CD4-positive, alpha-beta T cell treated with Interleukin-4 for 4 hours (primary cell): ENCODE measurements around the gene COL26A1.
"Not testable (repeated sequence)": the region's sequence is repeated elsewhere in the genome, so short reads cannot be mapped to it uniquely, and the experiment has no call there.

ENCODE experiments used
- DNase-seq: peaks from one replicate; pipeline ENCODE4 v3.0.0-alpha.2; 2020

Gene COL26A1

GRCh38 chr7:101362334-101363195, at the start of gene COL26A1:
COL26A1 (plus strand) TSS chr7:101362875; CDS start chr7:101363033, 158 bp downstream.
- no peak for DNase-seq

GRCh38 chr7:101315336-101315735, 47.3 kb upstream of the COL26A1 start:
- DNase-seq, result peak; percentile 42

DNA sequence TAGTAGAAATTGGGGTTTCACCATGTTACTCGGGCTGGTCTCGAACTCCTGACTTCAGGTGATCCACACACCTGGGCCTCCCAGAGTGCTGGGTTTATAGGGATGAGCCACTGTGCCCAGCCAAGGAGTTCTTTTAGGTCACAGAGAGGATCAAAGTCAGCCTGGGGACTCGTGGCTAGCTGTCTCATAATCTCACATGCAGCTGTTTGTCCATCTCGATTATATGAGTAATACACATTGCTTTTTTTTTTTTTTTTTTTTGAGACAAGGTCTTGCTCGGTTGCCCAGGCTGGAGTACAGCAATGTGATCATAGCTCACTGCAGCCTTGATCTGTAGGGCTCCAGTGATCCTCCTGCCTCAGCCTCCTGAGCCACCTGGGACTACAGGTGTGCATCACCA, 43.3 kb upstream of the COL26A1 start:
- DNase-seq, result no peak

DNA sequence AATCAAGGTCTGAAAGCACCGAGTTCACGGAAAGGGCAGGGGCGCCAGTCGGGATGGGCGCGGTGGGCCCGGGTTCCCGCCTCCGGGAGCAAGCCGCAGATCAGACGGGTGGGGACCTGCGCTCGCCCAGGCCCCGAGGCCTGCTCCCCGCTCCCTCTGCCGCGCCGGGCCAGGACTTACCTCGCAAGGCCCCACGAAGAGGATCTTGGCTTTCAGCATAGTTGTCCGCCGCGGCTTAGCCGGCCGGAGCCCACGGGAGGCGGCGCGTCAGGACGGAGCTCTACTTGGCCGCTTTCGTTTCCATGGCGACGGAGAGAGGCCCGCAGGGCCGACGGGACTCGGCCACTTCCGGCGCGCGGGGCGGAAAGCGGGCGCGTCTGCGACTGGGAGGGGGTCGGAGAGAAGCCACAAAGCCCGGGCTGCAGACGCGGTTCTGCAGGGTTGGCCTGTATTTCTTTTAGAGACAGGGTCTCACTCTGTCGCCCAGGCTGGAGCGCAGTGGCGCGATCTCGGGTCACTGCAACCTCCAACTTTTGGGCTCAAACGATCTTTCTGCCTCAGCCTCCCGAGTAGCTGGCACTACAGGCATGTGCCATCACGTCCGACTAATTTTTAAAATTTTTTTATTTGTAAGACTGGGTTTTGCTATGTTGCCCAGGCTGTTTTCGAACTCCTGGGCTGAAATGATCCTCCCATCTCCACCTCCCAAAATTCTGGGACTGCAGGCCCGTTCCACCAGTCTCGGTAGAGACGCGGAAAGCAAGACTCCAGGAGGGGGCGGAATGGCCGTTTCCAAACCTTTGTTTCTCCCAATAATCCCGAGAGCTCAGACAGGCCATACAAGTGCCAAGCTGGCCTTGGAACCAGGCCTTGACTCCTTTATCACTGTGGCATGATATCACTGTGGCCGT, 40.9 kb upstream of the COL26A1 start, which contains the start of gene IFT22:
IFT22 (minus strand) TSS at position 322 of the 911 bp plus-strand sequence; CDS start at position 219, 103 bp downstream.
- peak; percentile 86 for DNase-seq

- DNase-seq, result no peak
These were observed 34.5 kb upstream of the COL26A1 start for GRCh38 chr7:101328159-101328558.

- no peak for DNase-seq
These were observed 32.6 kb upstream of the COL26A1 start for GRCh38 chr7:101330011-101330484.

GRCh38 chr7:101332026-101332425, 30.6 kb upstream of the COL26A1 start:
- DNase-seq, result no peak

DNA sequence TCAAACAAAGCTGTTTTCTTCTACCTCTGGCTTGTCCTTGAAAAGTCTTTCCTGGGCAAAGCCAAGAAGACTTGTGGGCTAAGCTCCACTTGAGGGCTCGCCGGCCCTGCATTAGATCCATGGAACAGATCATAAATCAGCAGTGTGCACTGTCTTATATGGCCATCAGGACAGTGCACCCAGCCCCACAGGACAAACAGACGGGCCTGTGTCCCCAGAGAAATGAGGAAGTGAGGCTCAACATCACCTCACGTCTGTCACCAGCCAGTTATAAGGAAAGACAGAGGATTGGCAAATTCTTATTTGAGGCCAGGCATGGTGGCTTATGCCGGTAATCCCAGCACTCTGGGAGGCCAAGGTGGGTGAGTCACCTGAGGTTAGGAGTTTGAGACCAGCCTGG, 28.8 kb upstream of the COL26A1 start:
- no peak for DNase-seq

- DNase-seq, result no peak
These were observed 22.3 kb upstream of the COL26A1 start for GRCh38 chr7:101340379-101340778.

DNA sequence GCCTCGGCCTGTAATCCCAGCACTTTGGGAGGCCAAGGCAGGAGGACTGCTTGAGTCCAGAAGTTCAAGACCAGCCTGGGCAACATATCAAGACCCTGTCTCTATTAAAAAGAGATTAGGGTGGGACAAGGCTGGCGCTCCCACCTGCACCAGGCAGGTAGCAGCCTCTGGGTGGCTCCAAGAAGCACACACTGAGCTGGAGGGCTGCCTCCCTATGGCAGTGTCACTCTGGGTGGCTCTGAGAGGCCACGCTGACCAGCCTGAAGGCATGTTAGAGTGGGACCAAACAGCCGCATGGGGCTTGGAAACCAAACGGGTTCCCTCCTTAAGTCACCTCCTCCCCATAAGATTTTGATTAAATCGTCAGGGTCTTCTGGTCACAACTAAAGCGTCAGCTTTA, 19.8 kb upstream of the COL26A1 start:
- DNase-seq, result no peak

GRCh38 chr7:101347477-101347876, 15.2 kb upstream of the COL26A1 start:
- no peak for DNase-seq

DNA sequence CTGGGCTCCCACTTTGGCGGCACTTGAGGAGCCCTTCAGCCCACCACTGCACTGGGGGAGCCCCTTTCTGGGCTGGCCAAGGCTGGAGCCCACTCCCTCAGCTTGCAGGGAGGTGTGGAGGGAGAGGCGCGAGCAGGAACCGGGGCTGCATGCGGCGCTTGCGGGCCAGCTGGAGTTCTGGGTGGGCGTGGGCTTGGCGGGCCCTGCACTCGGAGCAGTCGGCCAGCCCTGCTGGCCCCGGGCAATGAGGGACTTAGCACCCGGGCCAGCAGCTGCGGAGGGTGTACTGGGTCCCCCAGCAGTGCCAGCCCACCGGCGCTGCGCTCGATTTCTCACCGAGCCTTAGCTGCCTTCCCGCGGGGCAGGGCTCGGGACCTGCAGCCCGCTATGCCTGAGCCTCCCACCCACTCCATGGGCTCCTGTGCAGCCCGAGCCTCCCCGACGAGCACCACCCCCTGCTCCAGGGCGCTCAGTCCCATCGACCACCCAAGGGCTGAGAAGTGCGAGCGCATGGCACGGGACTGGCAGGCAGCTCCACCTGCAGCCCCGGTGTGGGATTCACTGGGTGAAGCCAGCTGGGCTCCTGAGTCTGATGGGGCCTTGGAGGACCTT, 14.1 kb upstream of the COL26A1 start:
- DNase-seq, result not testable (repeated sequence)

GRCh38 chr7:101349300-101349699, 13.4 kb upstream of the COL26A1 start:
- DNase-seq, result not testable (repeated sequence)

GRCh38 chr7:101352920-101353308, 9.8 kb upstream of the COL26A1 start:
- no peak for DNase-seq

DNA sequence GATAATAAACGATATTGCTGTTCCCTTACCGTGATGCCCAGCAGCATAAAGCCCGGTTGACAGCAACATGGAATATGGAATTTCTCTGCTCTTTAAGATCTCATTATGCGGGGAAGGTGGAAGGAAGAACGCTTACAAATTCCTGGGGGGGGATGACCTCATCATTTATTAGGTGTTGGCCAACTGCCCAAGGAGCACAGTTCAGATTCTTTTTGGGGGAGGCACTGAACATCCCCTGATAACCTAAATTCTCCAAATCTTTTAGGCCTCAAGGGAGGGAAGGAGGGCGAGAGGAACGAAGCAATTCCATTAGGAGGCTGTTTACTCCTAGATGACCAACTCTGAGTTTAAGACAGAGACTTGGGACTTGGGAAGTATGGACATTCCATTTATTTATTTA, 5.2 kb upstream of the COL26A1 start:
- DNase-seq, result no peak

DNA sequence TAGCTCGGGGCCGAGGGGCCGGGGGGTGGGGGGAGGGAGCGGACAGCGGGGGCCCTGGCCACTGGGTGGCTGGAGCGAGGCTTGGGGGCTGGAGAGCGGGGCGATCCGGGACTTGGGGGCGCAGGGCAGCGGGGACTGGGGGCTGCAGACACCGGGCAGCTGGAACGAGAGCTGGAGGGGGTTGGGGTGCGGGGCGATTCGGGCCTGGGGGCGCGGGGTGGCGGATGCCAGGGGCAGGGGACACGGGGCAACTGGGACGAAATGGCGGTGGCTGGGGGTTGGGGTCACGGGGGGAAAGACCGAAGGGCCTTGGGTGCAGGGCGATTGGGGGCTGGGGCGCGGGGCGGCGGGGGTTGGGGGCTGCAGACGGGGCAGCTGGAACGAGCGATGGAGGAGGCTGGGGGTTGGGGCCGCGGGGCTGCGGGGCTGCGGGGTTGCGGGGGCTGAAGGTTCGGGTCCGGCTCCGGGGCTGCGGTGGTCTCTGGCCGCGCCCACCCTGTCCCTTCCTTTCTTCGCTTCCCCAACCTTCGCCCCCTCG, 590 bp downstream of the COL26A1 start:
- DNase-seq, result no peak

DNA sequence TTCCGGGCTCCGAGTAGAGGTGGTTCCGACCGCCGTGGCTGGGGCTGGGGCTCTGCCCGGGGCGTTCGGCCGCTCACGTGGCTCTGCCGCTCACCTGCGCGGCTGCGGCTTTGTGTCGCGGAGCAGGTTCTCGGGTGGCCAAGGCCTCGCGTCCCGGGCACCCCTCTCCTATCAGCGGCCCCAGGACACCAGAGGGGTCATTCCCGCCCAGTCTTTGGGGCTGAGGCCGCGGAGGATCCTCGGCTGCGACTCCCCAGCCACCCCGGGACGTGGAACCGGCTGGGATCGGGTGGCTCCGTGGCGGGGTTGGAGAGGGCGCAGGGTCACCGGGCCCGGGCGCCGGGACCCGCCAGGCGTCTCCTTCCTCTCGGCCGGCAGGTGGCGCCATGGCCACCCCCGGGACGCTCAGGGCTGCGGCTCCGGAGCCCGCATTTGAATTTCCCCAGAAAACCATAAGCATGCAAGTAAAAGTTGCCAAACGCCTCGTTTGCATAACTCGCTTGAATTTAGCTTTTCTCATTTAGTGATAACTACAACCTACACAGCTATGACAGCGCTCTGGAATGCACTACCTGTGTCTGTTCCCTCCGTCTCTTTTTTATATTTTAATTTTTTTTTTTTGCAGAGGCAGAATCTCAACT, 1.2 kb downstream of the COL26A1 start:
- peak; percentile 53 for DNase-seq

- DNase-seq, result no peak
These were observed 3.3 kb downstream of the COL26A1 start for GRCh38 chr7:101365956-101366355.

- no peak for DNase-seq
These were observed 5.0 kb downstream of the COL26A1 start for GRCh38 chr7:101367676-101368075.

DNA sequence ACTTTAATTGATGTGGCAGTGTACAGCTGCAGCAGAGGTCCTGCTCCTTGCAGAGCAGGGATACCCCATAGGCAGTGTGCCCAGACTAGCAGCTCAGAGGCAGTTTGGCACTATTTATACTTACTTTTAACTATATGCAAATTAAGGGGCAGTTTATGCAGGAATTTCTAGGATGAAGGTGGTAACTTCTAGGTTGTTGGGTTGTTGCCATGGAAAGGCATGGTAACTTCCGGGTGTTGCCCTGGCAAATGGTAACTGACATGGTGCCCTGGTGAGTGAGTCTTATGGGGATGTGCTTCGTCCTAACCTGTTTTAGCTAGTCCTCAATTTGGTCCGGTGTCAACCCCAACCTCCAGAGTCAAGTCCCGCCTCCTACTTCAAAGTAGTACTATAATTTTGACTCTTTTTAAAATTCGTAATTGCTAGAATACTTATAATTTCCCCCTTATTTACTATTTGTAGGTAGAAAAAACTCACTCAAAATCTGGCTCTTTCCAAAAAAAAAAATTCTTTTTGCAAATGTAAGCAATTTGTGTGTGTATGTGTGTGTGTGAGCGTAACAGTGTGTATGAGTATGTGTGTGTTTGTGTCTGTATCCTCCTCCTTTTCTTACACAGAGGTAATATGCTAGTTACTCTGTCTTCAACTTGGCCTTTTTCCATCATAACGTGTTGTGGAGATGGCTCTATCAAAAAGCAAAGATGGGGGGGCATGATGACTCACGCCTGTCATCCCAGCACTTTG, 5.9 kb downstream of the COL26A1 start:
- no peak for DNase-seq

- DNase-seq, result no peak
These were observed 8.2 kb downstream of the COL26A1 start for GRCh38 chr7:101370836-101371235.
